NCI-H345 (cell line): ENCODE data around the gene SLC36A2.
"Not testable (repeated sequence)": the region's sequence is repeated elsewhere in the genome, so short reads cannot be mapped to it uniquely, and the experiment has no call there.

Source experiments
- DNase-seq: peaks from one replicate; lab custom pipeline; 2025; lab: John Stamatoyannopoulos, UW

Gene SLC36A2

GRCh38 chr5:151326266-151326665 is 21.1 kb downstream of the SLC36A2 start:
- no peak for DNase-seq

- no peak for DNase-seq
Observed at GRCh38 chr5:151320481-151320880, 26.9 kb downstream of the SLC36A2 start.

- DNase-seq: no peak
Observed at GRCh38 chr5:151318850-151319732, 28.3 kb downstream of the SLC36A2 start.

GRCh38 chr5:151317871-151318270 is 29.5 kb downstream of the SLC36A2 start:
- DNase-seq: no peak

GRCh38 chr5:151315998-151316597 is 31.3 kb downstream of the SLC36A2 start:
- peak; percentile 68 for DNase-seq

GRCh38 chr5:151313357-151313756 is 34.0 kb downstream of the SLC36A2 start:
- no peak for DNase-seq

GRCh38 chr5:151312756-151313324 is 34.5 kb downstream of the SLC36A2 start:
- no peak for DNase-seq

- no peak for DNase-seq
Observed at GRCh38 chr5:151310932-151311331, 36.4 kb downstream of the SLC36A2 start.

- DNase-seq: not testable (repeated sequence)
Observed at GRCh38 chr5:151309821-151310220, 37.5 kb downstream of the SLC36A2 start.

GRCh38 chr5:151309266-151309665 is 38.1 kb downstream of the SLC36A2 start:
- not testable (repeated sequence) for DNase-seq

- no peak for DNase-seq
Observed at GRCh38 chr5:151303666-151304065, 43.7 kb downstream of the SLC36A2 start, which contains the start of gene SLC36A3. Gene SLC36A3, minus strand, starts transcription at chr5:151303766. Its CDS starts 412 bp downstream, at chr5:151303354.

- DNase-seq: peak; percentile 22
Observed at GRCh38 chr5:151298063-151298855, 49.1 kb downstream of the SLC36A2 start.

- DNase-seq: no peak
Observed at GRCh38 chr5:151296974-151297373, 50.4 kb downstream of the SLC36A2 start.

- DNase-seq: no peak
Observed at GRCh38 chr5:151296478-151296830, 50.9 kb downstream of the SLC36A2 start.

- DNase-seq: no peak
Observed at GRCh38 chr5:151295791-151296477, 51.4 kb downstream of the SLC36A2 start.

- no peak for DNase-seq
Observed at GRCh38 chr5:151295138-151295537, 52.2 kb downstream of the SLC36A2 start.

GRCh38 chr5:151293624-151294023 is 53.7 kb downstream of the SLC36A2 start:
- DNase-seq: no peak

- DNase-seq: peak; percentile 71
Observed at GRCh38 chr5:151288180-151288579, 59.2 kb downstream of the SLC36A2 start.

GRCh38 chr5:151286246-151286645 is 61.1 kb downstream of the SLC36A2 start:
- DNase-seq: no peak

GRCh38 chr5:151285683-151286082 is 61.7 kb downstream of the SLC36A2 start:
- no peak for DNase-seq

- DNase-seq: no peak
Observed at GRCh38 chr5:151284392-151284967, 62.9 kb downstream of the SLC36A2 start.
